ENCODE data around the gene PDE4D.

- TF ChIP-seq MXI1 (IDR thresholded peaks at IDR 0.05; ENCODE audit: borderline replicate concordance, low read depth, low read length) (no peak), POLR2A (IDR thresholded peaks at IDR 0.05; ENCODE audit: low read depth, low read length) (no peak), CTCF (conservative IDR thresholded peaks at IDR 0.05; ENCODE audit: low read depth, low read length) (no peak), MAZ (IDR thresholded peaks at IDR 0.05; ENCODE audit: borderline replicate concordance, low read depth, low read length) (no peak), RAD21 (IDR thresholded peaks at IDR 0.05; ENCODE audit: low read length) (no peak), MAFK (IDR thresholded peaks at IDR 0.05; ENCODE audit: low read depth, low read length) (no peak), CEBPB (IDR thresholded peaks at IDR 0.05; ENCODE audit: low read depth, low read length) (no peak), RCOR1 (IDR thresholded peaks at IDR 0.05; ENCODE audit: insufficient replicate concordance, low read length) (no peak), ELK1 (IDR thresholded peaks at IDR 0.05; ENCODE audit: borderline replicate concordance, low read depth, low read length) (no peak), USF2 (IDR thresholded peaks at IDR 0.05; ENCODE audit: low read depth, low read length) (no peak), BHLHE40 (IDR thresholded peaks at IDR 0.05; ENCODE audit: low read depth, low read length) (no peak), RFX5 (IDR thresholded peaks at IDR 0.05; ENCODE audit: low read depth, low read length) (no peak)
Measured at GRCh38 chr5:59487772-59488729, 405.5 kb downstream of the PDE4D start.

Measured in IMR-90 (cell line).